K562 (cell line): Measurements from ENCODE around the gene HIVEP1. TPM values are rescaled to one million over a fixed set of nuclear protein-coding genes. Genes with fewer than 3 reads are reported as not detected.

Source experiments
- ATAC-seq: fragments of 200-7000 bp; cut with Tn5 transposase; 3 replicates; pipeline ENCODE4 v1.9.1; 2020; ENCODE audit warnings: moderate library complexity
- BruUV-seq: library from RNA; stranded (reverse); fragments of 400-500 nt; replicated peaks from 2 replicates; lab custom pipeline; 2021; lab: Mats Ljungman, UMichigan
- CTCF ChIA-PET: fragments of 300-600 bp; formaldehyde crosslinking; extraction: SDS; loops from one replicate; lab custom pipeline; 2021; ENCODE audit warnings: low intra/inter-chr PET ratio; lab: Yijun Ruan, JAX
- POLR2A ChIA-PET: fragments of 300-600, 350-650 bp; sonication (Branson Sonifier 250); formaldehyde crosslinking; extraction: SDS; loops from one replicate; lab custom pipeline; 2021; ENCODE audit warnings: antibody characterized with exemption, inconsistent platforms; lab: Yijun Ruan, JAX
- DNase-seq, 4 experiments: peaks; one replicate each; pipeline versions ENCODE4 v3.0.0 to v3.0.0-alpha.2; 2011 to 2018; ENCODE audit warnings: low spot score in 3 of 4, mixed read lengths in 3 of 4; ENCODE audit errors: extremely low read depth in 1 of 4
- FAIRE-seq: peaks from 2 replicates; lab custom pipeline; 2011; peaks lifted over from hg19 to GRCh38; lab: Jason Lieb, UNC
- H2AFZ ChIP-seq: 2 replicates; pipeline ENCODE4 v1.6.0; 2011; ENCODE audit warnings: low read depth, low read length, control low read depth, inconsistent platforms
- H3K27ac ChIP-seq: fragments of 200-600 bp; 3 replicates; pipeline ENCODE4 v1.8.0; 2011; ENCODE audit warnings: low read depth, mild to moderate bottlenecking, control low read depth, inconsistent platforms, low read length, moderate library complexity, mixed read lengths; ENCODE audit errors: extremely low read depth
- H3K27me3 ChIP-seq, 2 experiments: fragments of 300-600 bp in 1 of 2; 2 replicates in 1 of 2; 3 replicates in 1 of 2; pipeline versions ENCODE4 v1.6.0 to v1.8.0; 2011; ENCODE audit warnings: inconsistent platforms in 2 of 2, low read length in 2 of 2, mild to moderate bottlenecking in 1 of 2, mixed read lengths in 1 of 2, moderate library complexity in 1 of 2; ENCODE audit not compliant: control insufficient read depth in 2 of 2, insufficient read depth in 2 of 2
- H3K36me3 ChIP-seq: fragments of 300-600 bp; 3 replicates; pipeline ENCODE4 v1.8.0; 2011; ENCODE audit warnings: mild to moderate bottlenecking, low read length, inconsistent platforms; ENCODE audit not compliant: control insufficient read depth, insufficient read depth
- H3K4me1 ChIP-seq, 2 experiments: fragments of 200-600 bp in 1 of 2; replicated peaks in 1 of 2; 2 replicates in 1 of 2; 3 replicates in 1 of 2; pipeline versions ENCODE4 v1.5.1 to v1.8.0; 2011; ENCODE audit warnings: inconsistent platforms in 2 of 2, low read length in 2 of 2, mild to moderate bottlenecking in 1 of 2, mixed read lengths in 1 of 2, moderate library complexity in 1 of 2; ENCODE audit not compliant: control insufficient read depth in 2 of 2, insufficient read depth in 2 of 2
- H3K4me2 ChIP-seq: 2 replicates; pipeline ENCODE4 v1.6.1; 2011; ENCODE audit warnings: low read length, control low read depth, inconsistent platforms, mixed read lengths; ENCODE audit not compliant: insufficient read depth
- H3K4me3 ChIP-seq: fragments of 200-600 bp; sonication (generic), shearing (Covaris generic); 2 replicates; pipeline ENCODE4 v1.5.1; 2016; ENCODE audit warnings: control low read depth, inconsistent platforms
- H3K79me2 ChIP-seq: fragments of 200-600 bp; 3 replicates; pipeline ENCODE4 v1.8.0; 2011; ENCODE audit warnings: low read length, inconsistent platforms; ENCODE audit not compliant: control insufficient read depth, insufficient read depth
- H3K9ac ChIP-seq, 2 experiments: 2 replicates each; pipeline versions ENCODE4 v1.6.0 to v1.6.1; 2011; ENCODE audit warnings: low read depth in 2 of 2, low read length in 2 of 2, control low read depth in 1 of 2, inconsistent platforms in 1 of 2, mild to moderate bottlenecking in 1 of 2, mixed read lengths in 1 of 2; ENCODE audit not compliant: insufficient read depth in 1 of 2
- H3K9me1 ChIP-seq: one replicate; pipeline ENCODE4 v1.6.0; 2011; ENCODE audit warnings: inconsistent platforms, mild to moderate bottlenecking, low read length, moderate library complexity; ENCODE audit not compliant: control insufficient read depth, insufficient read depth
- H3K9me3 ChIP-seq: replicated peaks from 2 replicates; pipeline ENCODE4 v1.5.1; 2011; ENCODE audit warnings: low read depth, low read length, inconsistent platforms; ENCODE audit not compliant: control insufficient read depth, insufficient read depth
- H4K20me1 ChIP-seq: replicated peaks from 2 replicates; pipeline ENCODE4 v1.6.1; 2011; ENCODE audit warnings: low read length, inconsistent platforms, mixed read lengths; ENCODE audit not compliant: control insufficient read depth, insufficient read depth
- ATF7 ChIP-seq: fragments of 450-650 bp; IDR thresholded peaks from 2 replicates; pipeline ENCODE4 v1.7.1; 2014; ENCODE audit warnings: mild to moderate bottlenecking, moderate library complexity
- CTBP1 ChIP-seq: fragments of 450-650 bp; IDR thresholded peaks from 2 replicates; pipeline ENCODE4 v1.6.1; 2016; ENCODE audit warnings: borderline replicate concordance
- NFYB ChIP-seq: IDR thresholded peaks from 2 replicates; pipeline ENCODE4 v1.6.1; 2011; ENCODE audit warnings: mild to moderate bottlenecking, moderate library complexity; ENCODE audit not compliant: insufficient read length; ENCODE audit errors: extremely low read depth
- ZC3H4 ChIP-seq: sonication (generic); formaldehyde crosslinking; IDR thresholded peaks from 2 replicates; pipeline ENCODE4 v1.9.0; 2021; ENCODE audit warnings: missing genetic modification reagents, borderline replicate concordance
- ZNF518B ChIP-seq: fragments of 250-450 bp; sonication (Bioruptor Pico); IDR thresholded peaks from 2 replicates; pipeline ENCODE4 v1.5.0; 2021; ENCODE audit warnings: mild to moderate bottlenecking, moderate library complexity
- ZNF583 ChIP-seq: fragments of 250-450 bp; sonication (Bioruptor Pico); IDR thresholded peaks from 2 replicates; pipeline ENCODE4 v1.4.0; 2020
- ZNF655 ChIP-seq: fragments of 250-450 bp; sonication (Bioruptor Pico); IDR thresholded peaks from 2 replicates; pipeline ENCODE4 v1.5.0; 2021
- WGBS: fragments of 100-300 bp; shearing (Covaris generic); methylation state at CpG from one replicate; pipeline ENCODE4 v1.1.6; 2016; ENCODE audit warnings: low coverage, mixed read lengths; ENCODE audit not compliant: insufficient coverage; ENCODE audit errors: missing lambda C conversion rate; 5-methylcytosine and 5-hydroxymethylcytosine counted together
- in situ Hi-C: fragments of 300-500 bp; cut with MboI; formaldehyde crosslinking; loops from 4 replicates; pipeline ENCODE4 v1.15.0; 2018; ENCODE audit warnings: inconsistent platforms, mixed read lengths
- intact Hi-C: fragments of 100-400 bp; cut with micrococcal nuclease; formaldehyde crosslinking; loops from 2 replicates; pipeline ENCODE4 v1.14.2; 2022
- polyA plus RNA-seq, 8 experiments: library from polyadenylated mRNA; depleted of rRNA in 4 of 8; stranded (reverse) in 5 of 8; unstranded in 3 of 8; fragments of >200 nt; fragmentation: Nextera tagmentation in 2 of 8; fragmentation: Illumina TruSeq in 1 of 8; extraction: Ambion mirVana in 2 of 8; extraction: Trizol in 1 of 8; gene quantifications; 2 replicates each; pipeline versions ENCODE4 v1.2.1 to v1.2.3, GENCODE V29; 2011 to 2014; ENCODE audit warnings: inconsistent platforms in 1 of 8, missing spikeins in 1 of 8
- total RNA-seq, 7 experiments: library from RNA; depleted of rRNA in 6 of 7; stranded (reverse); fragments of >200 nt in 6 of 7; fragmentation: Illumina TruSeq in 2 of 7; extraction: Trizol in 2 of 7; gene quantifications; 2 replicates each; pipeline versions ENCODE4 v1.2.1 to v1.2.3, GENCODE V29; 2011 to 2021; ENCODE audit warnings: low replicate concordance in 1 of 7
- TF ChIP-seq, protein P1 (sequence below): IDR thresholded peaks from 2 replicates; pipeline ENCODE4 v1.6.1; 2012; ENCODE audit warnings: low read depth, low read length, improper control_type of control experiment, borderline replicate concordance

Gene HIVEP1
- total and polyA plus RNA-seq, 9 of the 15 experiments (the other 6 are each of a cell fraction or from before 2014, with no cell fraction given): 6.0 to 33.3 (median 21.7) TPM

DNA sequence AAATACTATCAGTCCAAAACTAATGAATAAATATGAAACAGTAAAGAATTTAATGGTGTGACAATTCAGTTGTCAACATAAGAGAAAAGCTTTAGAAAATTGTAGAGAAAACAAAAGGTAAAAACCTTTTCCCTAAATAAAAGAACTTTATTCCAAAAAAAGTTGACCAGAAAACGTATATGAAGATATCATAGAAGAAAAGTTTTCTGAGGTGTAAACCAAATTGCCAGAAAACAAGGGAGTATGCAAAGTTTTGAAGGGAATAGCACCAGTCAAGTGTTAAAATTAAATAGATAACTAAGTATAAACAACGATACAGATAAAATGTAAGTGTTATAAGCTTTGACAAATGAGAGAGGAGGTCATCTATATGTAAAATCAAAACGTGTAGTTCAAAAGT lies 104.9 kb downstream of the HIVEP1 start:
- Histone ChIP-seq H3K4me2 (no peak overlapping the region), H3K79me2 (peaks cover 22% of the 10 kb centered on the region; the same call in 2 of the 3 replicates), H3K4me3 (no peak overlapping the region), H2AFZ (no peak overlapping the region), H3K27ac (no peak overlapping the region), H3K4me1 (peaks cover 0 to 10% of the 10 kb centered on the region in 2 experiments; a peak in 2 of 5 replicates), H3K9me3 (no peaks in the 10 kb centered on the region; the same call in 1 of the 2 replicates), H3K36me3 (peaks cover 44% of the 10 kb centered on the region), H3K27me3 (no peaks in the 10 kb centered on the region), H3K9ac (no peak overlapping the region), H4K20me1 (no peaks in the 10 kb centered on the region), H3K9me1 (no peaks in the 10 kb centered on the region)
- no TSS peak for BruUV-seq
- no peak for FAIRE-seq
- ATAC-seq: no peak
- DNase-seq: no peak
- POLR2A ChIA-PET: no interaction called here
- in situ Hi-C loops: no loop called here
- 66% methylated on average over 3 of the region's 3 CpGs for whole genome bisulfite sequencing
- intact Hi-C loops: no loop called here
- CTCF ChIA-PET: no interaction called here
- TF ChIP-seq NFYB (no peak), ZNF583 (CRISPR knock-in tag) (peak; percentile 99)

GRCh38 chr6:12118607-12119006 lies 106.5 kb downstream of the HIVEP1 start:
- no TSS peak for BruUV-seq
- no peaks in the 10 kb centered on the region for H3K4me1 ChIP-seq
- H3K4me2 ChIP-seq: no peak overlapping the region
- no peak overlapping the region for H2AFZ ChIP-seq
- H3K27ac ChIP-seq: no peak overlapping the region
- H3K36me3 ChIP-seq: peaks cover 52% of the 10 kb centered on the region
- ATAC-seq (no peak), FAIRE-seq (no peak), DNase-seq (no peak)
- no peak overlapping the region for H3K4me3 ChIP-seq
- H4K20me1 ChIP-seq: no peaks in the 10 kb centered on the region
- ChIA-PET CTCF (no interaction called here), POLR2A (no interaction called here)
- no peaks in the 10 kb centered on the region for H3K9me1 ChIP-seq
- no peaks in the 10 kb centered on the region for H3K27me3 ChIP-seq
- no peaks in the 10 kb centered on the region; the same call in 1 of the 2 replicates for H3K9me3 ChIP-seq
- intact Hi-C loops: no loop called here
- H3K79me2 ChIP-seq: peaks cover 12% of the 10 kb centered on the region; the same call in 2 of the 3 replicates
- in situ Hi-C loops: no loop called here
- no peak overlapping the region for H3K9ac ChIP-seq
- TF ChIP-seq CTBP1 (no peak), ZNF655 (CRISPR knock-in tag) (no peak), ZNF518B (CRISPR knock-in tag) (no peak), ATF7 (no peak), ZC3H4 (no peak)
- TF ChIP-seq, protein P1, sequence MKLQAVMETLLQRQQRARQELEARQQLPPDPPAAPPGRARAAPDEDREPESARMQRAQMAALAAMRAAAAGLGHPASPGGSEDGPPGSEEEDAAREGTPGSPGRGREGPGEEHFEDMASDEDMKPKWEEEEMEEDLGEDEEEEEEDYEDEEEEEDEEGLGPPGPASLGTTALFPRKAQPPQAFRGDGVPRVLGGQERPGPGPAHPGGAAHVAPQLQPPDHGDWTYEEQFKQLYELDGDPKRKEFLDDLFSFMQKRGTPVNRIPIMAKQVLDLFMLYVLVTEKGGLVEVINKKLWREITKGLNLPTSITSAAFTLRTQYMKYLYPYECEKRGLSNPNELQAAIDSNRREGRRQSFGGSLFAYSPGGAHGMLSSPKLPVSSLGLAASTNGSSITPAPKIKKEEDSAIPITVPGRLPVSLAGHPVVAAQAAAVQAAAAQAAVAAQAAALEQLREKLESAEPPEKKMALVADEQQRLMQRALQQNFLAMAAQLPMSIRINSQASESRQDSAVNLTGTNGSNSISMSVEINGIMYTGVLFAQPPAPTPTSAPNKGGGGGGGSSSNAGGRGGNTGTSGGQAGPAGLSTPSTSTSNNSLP: no peak
